ENCODE results near the gene NUP214. TPM values are rescaled to one million over a fixed set of nuclear protein-coding genes. Genes with fewer than 3 reads are reported as not detected.

Gene NUP214
- total RNA-seq, 1 donor from 2014 or later = 32.6 TPM

DNA sequence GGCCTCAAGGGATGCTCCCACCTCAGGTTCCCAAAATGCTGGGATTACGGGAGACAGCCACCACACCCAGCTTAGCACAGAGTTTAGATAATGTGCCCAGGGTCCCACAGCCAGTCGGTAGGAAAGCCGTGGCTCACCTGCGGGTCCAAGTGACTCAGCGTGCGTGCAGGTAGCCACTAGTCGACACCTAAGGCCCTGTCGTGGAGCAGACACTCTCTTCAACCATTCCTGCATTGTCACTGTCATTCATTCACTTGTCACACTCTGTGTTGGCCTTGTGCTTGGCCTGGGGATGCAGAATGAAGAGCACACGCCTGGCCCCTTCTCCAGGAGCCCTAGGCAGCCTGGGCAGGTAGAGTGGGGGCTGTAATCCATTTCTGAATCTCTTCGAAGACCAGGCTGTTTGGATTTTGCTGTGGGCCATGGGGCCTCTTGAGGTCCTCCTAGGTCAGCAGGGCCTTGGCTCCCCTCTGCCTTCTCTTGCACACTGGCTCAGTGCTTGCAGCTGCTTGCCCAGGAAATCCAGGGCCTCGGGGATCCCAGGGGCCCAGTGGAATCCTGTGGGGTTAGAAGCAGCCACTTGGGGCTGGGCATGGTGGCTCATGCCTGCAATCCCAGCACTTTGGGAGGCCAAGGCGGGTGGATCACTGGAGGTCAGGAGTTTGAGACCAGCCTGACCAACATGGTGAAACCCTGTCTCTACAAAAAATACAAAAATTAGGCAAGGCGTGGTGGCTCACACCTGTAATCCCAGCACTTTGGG is 35.2 kb upstream of the NUP214 start:
- no peak for DNase-seq (ENCODE audit: low spot score)
- H3K27me3 Mint-ChIP-seq (ENCODE audit: low read depth) = peaks cover 4% of the 10 kb centered on the region
- H3K9me3 Mint-ChIP-seq (ENCODE audit: low read depth) = no peaks in the 10 kb centered on the region
- TF ChIP-seq, protein P1, sequence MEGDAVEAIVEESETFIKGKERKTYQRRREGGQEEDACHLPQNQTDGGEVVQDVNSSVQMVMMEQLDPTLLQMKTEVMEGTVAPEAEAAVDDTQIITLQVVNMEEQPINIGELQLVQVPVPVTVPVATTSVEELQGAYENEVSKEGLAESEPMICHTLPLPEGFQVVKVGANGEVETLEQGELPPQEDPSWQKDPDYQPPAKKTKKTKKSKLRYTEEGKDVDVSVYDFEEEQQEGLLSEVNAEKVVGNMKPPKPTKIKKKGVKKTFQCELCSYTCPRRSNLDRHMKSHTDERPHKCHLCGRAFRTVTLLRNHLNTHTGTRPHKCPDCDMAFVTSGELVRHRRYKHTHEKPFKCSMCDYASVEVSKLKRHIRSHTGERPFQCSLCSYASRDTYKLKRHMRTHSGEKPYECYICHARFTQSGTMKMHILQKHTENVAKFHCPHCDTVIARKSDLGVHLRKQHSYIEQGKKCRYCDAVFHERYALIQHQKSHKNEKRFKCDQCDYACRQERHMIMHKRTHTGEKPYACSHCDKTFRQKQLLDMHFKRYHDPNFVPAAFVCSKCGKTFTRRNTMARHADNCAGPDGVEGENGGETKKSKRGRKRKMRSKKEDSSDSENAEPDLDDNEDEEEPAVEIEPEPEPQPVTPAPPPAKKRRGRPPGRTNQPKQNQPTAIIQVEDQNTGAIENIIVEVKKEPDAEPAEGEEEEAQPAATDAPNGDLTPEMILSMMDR (IDR thresholded peaks at IDR 0.05) = no peak
- no peak overlapping the region for H3K27ac Mint-ChIP-seq (ENCODE audit: unreplicated experiment)
- no peaks in the 10 kb centered on the region for H3K36me3 Mint-ChIP-seq (ENCODE audit: low read depth)
- peaks cover 8% of the 10 kb centered on the region for H3K4me1 Mint-ChIP-seq (ENCODE audit: low read depth)
- H3K4me3 Mint-ChIP-seq (ENCODE audit: unreplicated experiment) = no peak overlapping the region

GRCh38 chr9:131091352-131091992 is 33.9 kb upstream of the NUP214 start:
- no peak for DNase-seq (ENCODE audit: low spot score)
- no peak overlapping the region for H3K27ac Mint-ChIP-seq (ENCODE audit: unreplicated experiment)
- H3K9me3 Mint-ChIP-seq (ENCODE audit: low read depth) = no peaks in the 10 kb centered on the region
- H3K4me3 Mint-ChIP-seq (ENCODE audit: unreplicated experiment) = no peak overlapping the region
- TF ChIP-seq, protein P1 (IDR thresholded peaks at IDR 0.05) = no peak
- H3K27me3 Mint-ChIP-seq (ENCODE audit: low read depth) = peaks cover 4% of the 10 kb centered on the region
- H3K4me1 Mint-ChIP-seq (ENCODE audit: low read depth) = peaks cover 13% of the 10 kb centered on the region
- no peaks in the 10 kb centered on the region for H3K36me3 Mint-ChIP-seq (ENCODE audit: low read depth)

GRCh38 chr9:131092030-131092429 is 33.4 kb upstream of the NUP214 start:
- H3K4me3 Mint-ChIP-seq (ENCODE audit: unreplicated experiment) = no peak overlapping the region
- no peaks in the 10 kb centered on the region for H3K36me3 Mint-ChIP-seq (ENCODE audit: low read depth)
- H3K27ac Mint-ChIP-seq (ENCODE audit: unreplicated experiment) = no peak overlapping the region
- H3K4me1 Mint-ChIP-seq (ENCODE audit: low read depth) = peaks cover 15% of the 10 kb centered on the region
- TF ChIP-seq, protein P1 (IDR thresholded peaks at IDR 0.05) = no peak
- H3K27me3 Mint-ChIP-seq (ENCODE audit: low read depth) = peaks cover 4% of the 10 kb centered on the region
- DNase-seq (ENCODE audit: low spot score) = no peak
- H3K9me3 Mint-ChIP-seq (ENCODE audit: low read depth) = no peaks in the 10 kb centered on the region

- Mint-ChIP-seq H3K27me3 (ENCODE audit: low read depth) (peaks cover 6% of the 10 kb centered on the region), H3K36me3 (ENCODE audit: low read depth) (no peaks in the 10 kb centered on the region), H3K27ac (ENCODE audit: unreplicated experiment) (no peak overlapping the region), H3K9me3 (ENCODE audit: low read depth) (no peaks in the 10 kb centered on the region), H3K4me1 (ENCODE audit: low read depth) (peaks cover 22% of the 10 kb centered on the region), H3K4me3 (ENCODE audit: unreplicated experiment) (no peak overlapping the region)
- DNase-seq (ENCODE audit: low spot score) = no peak
- TF ChIP-seq, protein P1 (IDR thresholded peaks at IDR 0.05) = no peak
Observed at GRCh38 chr9:131092548-131093440, 32.6 kb upstream of the NUP214 start.

DNA sequence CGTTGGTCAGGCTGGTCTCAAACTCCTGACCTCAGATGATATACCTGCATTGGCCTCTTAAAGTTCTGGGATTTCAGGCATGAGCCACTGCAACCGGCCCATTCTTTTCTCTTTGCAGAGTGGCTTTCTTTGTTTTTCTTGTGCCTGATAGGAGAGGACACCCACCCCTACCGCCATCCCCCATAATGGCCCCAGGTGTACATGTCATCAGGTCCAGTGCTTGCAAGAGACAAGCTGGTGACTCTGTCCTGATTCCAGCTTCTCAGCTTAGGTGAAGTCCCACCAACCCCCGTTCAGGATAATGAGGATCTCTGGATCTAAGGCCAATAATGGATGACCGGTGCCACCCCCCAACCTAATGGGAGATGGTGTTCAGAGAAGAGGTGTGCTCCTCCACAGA is 31.4 kb upstream of the NUP214 start:
- TF ChIP-seq, protein P1 (IDR thresholded peaks at IDR 0.05) = no peak
- no peaks in the 10 kb centered on the region for H3K9me3 Mint-ChIP-seq (ENCODE audit: low read depth)
- H3K27ac Mint-ChIP-seq (ENCODE audit: unreplicated experiment) = no peak overlapping the region
- H3K4me3 Mint-ChIP-seq (ENCODE audit: unreplicated experiment) = no peak overlapping the region
- no peak for DNase-seq (ENCODE audit: low spot score)
- no peaks in the 10 kb centered on the region for H3K36me3 Mint-ChIP-seq (ENCODE audit: low read depth)
- peaks cover 6% of the 10 kb centered on the region for H3K27me3 Mint-ChIP-seq (ENCODE audit: low read depth)
- H3K4me1 Mint-ChIP-seq (ENCODE audit: low read depth) = peaks cover 27% of the 10 kb centered on the region
